OCI-LY3 (cell line): ENCODE measurements around the gene KREMEN1.

Source experiments
- H2AFZ ChIP-seq: fragments of 200-600, 300-600 bp; shearing (Covaris generic); 2 replicates; pipeline ENCODE4 v1.6.0; 2014; ENCODE audit warnings: antibody characterized with exemption, low read depth, low read length
- H3K27ac ChIP-seq: fragments of 200-600, 300-600 bp; sonication (generic); 2 replicates; pipeline ENCODE4 v1.5.1; 2014; ENCODE audit warnings: mild to moderate bottlenecking, low read length, moderate library complexity, mixed read lengths
- H3K27me3 ChIP-seq: fragments of 200-600, 300-600 bp; sonication (generic); 2 replicates; pipeline ENCODE4 v1.6.1; 2014; ENCODE audit warnings: low read depth, low read length, mixed read lengths
- H3K36me3 ChIP-seq: fragments of 200-600, 300-600 bp; sonication (generic); replicated peaks from 2 replicates; pipeline ENCODE3; 2014; ENCODE audit warnings: low read depth, low read length, mixed read lengths
- H3K4me1 ChIP-seq: fragments of 300-600, 200-600 bp; sonication (generic); 2 replicates; pipeline ENCODE4 v1.6.1; 2014; ENCODE audit warnings: low read length, mixed read lengths
- H3K4me2 ChIP-seq: fragments of 200-600, 300-600 bp; sonication (generic); 2 replicates; pipeline ENCODE4 v1.6.1; 2014; ENCODE audit warnings: low read length, mixed read lengths
- H3K4me3 ChIP-seq: fragments of 300-600, 200-600 bp; sonication (generic); 2 replicates; pipeline ENCODE4 v1.5.1; 2014; ENCODE audit warnings: antibody characterized with exemption, mild to moderate bottlenecking, low read length, moderate library complexity
- H3K79me2 ChIP-seq: fragments of 300-600, 200-600 bp; shearing (Covaris generic); 2 replicates; pipeline ENCODE4 v1.6.1; 2014; ENCODE audit warnings: mild to moderate bottlenecking, low read length, mixed read lengths
- H3K9ac ChIP-seq: fragments of 300-600, 200-600 bp; shearing (Covaris generic); 2 replicates; pipeline ENCODE4 v1.6.0; 2014; ENCODE audit warnings: mild to moderate bottlenecking, low read length, moderate library complexity
- H3K9me3 ChIP-seq: fragments of 200-600, 300-600 bp; shearing (Covaris generic); 2 replicates; pipeline ENCODE4 v1.6.1; 2014; ENCODE audit warnings: low read length, mixed read lengths; ENCODE audit not compliant: insufficient read depth
- H4K20me1 ChIP-seq: fragments of 200-600, 300-600 bp; sonication (generic); 2 replicates; pipeline ENCODE4 v1.6.1; 2016; ENCODE audit warnings: low read length, mixed read lengths; ENCODE audit not compliant: insufficient read depth
- CTCF ChIP-seq: fragments of 200-600, 300-600 bp; sonication (generic); IDR thresholded peaks from 2 replicates; pipeline ENCODE4 v1.5.1; 2014; ENCODE audit warnings: antibody characterized with exemption, low read length, low read depth
- EZH2phosphoT487 ChIP-seq: fragments of 200-600 bp; shearing (Covaris generic); IDR thresholded peaks from 2 replicates; pipeline ENCODE4 v1.6.1; 2018; ENCODE audit warnings: antibody characterized with exemption, mixed run types, low read depth

Gene KREMEN1

GRCh38 chr22:29060931-29061330 lies 11.9 kb upstream of the KREMEN1 start:
- Histone ChIP-seq H4K20me1 (no peaks in the 10 kb centered on the region), H3K4me3 (no peak overlapping the region), H3K27me3 (peaks cover 8% of the 10 kb centered on the region), H3K9ac (no peak overlapping the region), H3K79me2 (no peaks in the 10 kb centered on the region), H3K4me2 (no peak overlapping the region), H2AFZ (no peak overlapping the region), H3K9me3 (no peaks in the 10 kb centered on the region), H3K27ac (no peak overlapping the region), H3K36me3 (no peaks in the 10 kb centered on the region), H3K4me1 (no peaks in the 10 kb centered on the region)
- TF ChIP-seq EZH2phosphoT487 (no peak), CTCF (no peak)

GRCh38 chr22:29061773-29062172 lies 11.1 kb upstream of the KREMEN1 start, which contains the start of gene C22orf31:
TSS of gene C22orf31 (minus strand) at chr22:29061831. CDS start at chr22:29061792, 39 bp downstream.
- Histone ChIP-seq H3K4me2 (no peak within 1 kb of the TSS), H3K27me3 (peaks cover 11% of the 10 kb centered on the region), H3K9ac (no peak within 1 kb of the TSS), H3K9me3 (no peaks in the 10 kb centered on the region), H4K20me1 (no peaks in the 10 kb centered on the region), H2AFZ (no peak within 1 kb of the TSS), H3K4me1 (no peaks in the 10 kb centered on the region), H3K4me3 (no peak within 1 kb of the TSS), H3K27ac (no peak within 1 kb of the TSS), H3K36me3 (no peaks in the 10 kb centered on the region), H3K79me2 (no peaks in the 10 kb centered on the region)
- TF ChIP-seq CTCF (no peak), EZH2phosphoT487 (no peak)

- Histone ChIP-seq H3K79me2 (no peaks in the 10 kb centered on the region), H3K9ac (no peak overlapping the region), H3K27ac (no peak overlapping the region), H3K4me2 (no peak overlapping the region), H3K9me3 (no peaks in the 10 kb centered on the region), H3K27me3 (peaks cover 11% of the 10 kb centered on the region), H2AFZ (no peak overlapping the region), H3K4me1 (no peaks in the 10 kb centered on the region), H3K36me3 (no peaks in the 10 kb centered on the region), H4K20me1 (no peaks in the 10 kb centered on the region), H3K4me3 (no peak overlapping the region)
- no peak for TF ChIP-seq EZH2phosphoT487
- no peak for TF ChIP-seq CTCF
These were observed 10.5 kb upstream of the KREMEN1 start for GRCh38 chr22:29062286-29062821.

- H3K4me2 ChIP-seq: no peak overlapping the region
- no peaks in the 10 kb centered on the region for H4K20me1 ChIP-seq
- no peak overlapping the region for H3K27ac ChIP-seq
- no peak overlapping the region for H3K4me3 ChIP-seq
- no peak overlapping the region for H2AFZ ChIP-seq
- peaks cover 25% of the 10 kb centered on the region for H3K27me3 ChIP-seq
- no peak overlapping the region for H3K9ac ChIP-seq
- no peak for TF ChIP-seq EZH2phosphoT487
- no peak for TF ChIP-seq CTCF
- H3K9me3 ChIP-seq: no peaks in the 10 kb centered on the region
- H3K4me1 ChIP-seq: no peaks in the 10 kb centered on the region
- no peaks in the 10 kb centered on the region for H3K79me2 ChIP-seq
- H3K36me3 ChIP-seq: no peaks in the 10 kb centered on the region
These were observed 7.2 kb upstream of the KREMEN1 start for GRCh38 chr22:29065468-29066190.
